ENCODE data around the gene FARS2.

DNA sequence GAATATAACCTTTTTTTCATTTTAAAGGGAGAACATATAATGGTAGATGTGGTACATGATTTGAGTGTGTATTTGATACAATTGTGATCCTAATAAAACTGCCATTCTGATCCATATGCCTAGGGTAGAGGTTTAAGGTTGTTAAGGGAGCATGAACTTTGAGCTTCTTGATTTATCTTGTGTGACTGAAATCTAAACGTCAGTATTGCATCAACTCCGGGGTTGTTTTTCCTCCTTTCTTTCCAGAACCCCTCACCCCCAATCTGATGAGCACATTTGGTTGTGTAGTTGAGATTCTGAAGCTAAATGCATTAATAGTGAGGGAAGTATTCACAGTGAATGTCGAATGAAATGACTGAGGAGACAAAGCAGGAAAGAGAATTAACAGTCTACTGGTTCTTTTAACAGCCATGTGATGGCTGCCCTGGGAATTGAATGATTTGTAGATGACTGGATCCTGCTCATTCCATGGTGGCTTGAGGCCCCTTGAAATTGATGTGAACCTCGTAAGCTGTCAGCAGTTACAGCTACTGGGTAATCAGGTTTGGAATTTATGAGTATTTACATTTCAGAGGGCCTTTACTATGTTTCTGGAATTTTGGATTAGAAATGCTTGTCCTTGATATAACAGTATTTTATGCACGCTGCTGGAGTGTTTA lies 44.8 kb downstream of the FARS2 start:
- TF ChIP-seq SP1 (CRISPR knock-in tag; IDR thresholded peaks at IDR 0.05) (no peak), KLF16 (IDR thresholded peaks at IDR 0.05) (no peak), SAP30 (IDR thresholded peaks at IDR 0.05; ENCODE audit: borderline replicate concordance, insufficient read depth, low read depth, low read length, poor library complexity, severe bottlenecking) (no peak), JUN (IDR thresholded peaks at IDR 0.05; ENCODE audit: borderline replicate concordance, low read depth, low read length) (no peak), JUN (CRISPR knock-in tag; IDR thresholded peaks at IDR 0.05; ENCODE audit: borderline replicate concordance) (no peak), GATA2 (CRISPR knock-in tag; IDR thresholded peaks at IDR 0.05) (no peak), ZBTB1 (CRISPR knock-in tag; IDR thresholded peaks at IDR 0.05; ENCODE audit: borderline replicate concordance, low read depth) (no peak), HMGN3 (IDR thresholded peaks at IDR 0.05; ENCODE audit: borderline replicate concordance, extremely low read depth, insufficient read length, low read depth, low read length) (no peak), CHD2 (IDR thresholded peaks at IDR 0.05; ENCODE audit: low read depth, low read length) (no peak), POLR2AphosphoS5 (IDR thresholded peaks at IDR 0.05; ENCODE audit: control insufficient read depth, insufficient read depth, low read depth, low read length) (no peak), POLR2A (conservative IDR thresholded peaks at IDR 0.05) (no peak)
- TF ChIP-seq, protein P1, sequence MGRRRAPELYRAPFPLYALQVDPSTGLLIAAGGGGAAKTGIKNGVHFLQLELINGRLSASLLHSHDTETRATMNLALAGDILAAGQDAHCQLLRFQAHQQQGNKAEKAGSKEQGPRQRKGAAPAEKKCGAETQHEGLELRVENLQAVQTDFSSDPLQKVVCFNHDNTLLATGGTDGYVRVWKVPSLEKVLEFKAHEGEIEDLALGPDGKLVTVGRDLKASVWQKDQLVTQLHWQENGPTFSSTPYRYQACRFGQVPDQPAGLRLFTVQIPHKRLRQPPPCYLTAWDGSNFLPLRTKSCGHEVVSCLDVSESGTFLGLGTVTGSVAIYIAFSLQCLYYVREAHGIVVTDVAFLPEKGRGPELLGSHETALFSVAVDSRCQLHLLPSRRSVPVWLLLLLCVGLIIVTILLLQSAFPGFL (CRISPR knock-in tag; IDR thresholded peaks at IDR 0.05): no peak
- TF ChIP-seq, protein P2, sequence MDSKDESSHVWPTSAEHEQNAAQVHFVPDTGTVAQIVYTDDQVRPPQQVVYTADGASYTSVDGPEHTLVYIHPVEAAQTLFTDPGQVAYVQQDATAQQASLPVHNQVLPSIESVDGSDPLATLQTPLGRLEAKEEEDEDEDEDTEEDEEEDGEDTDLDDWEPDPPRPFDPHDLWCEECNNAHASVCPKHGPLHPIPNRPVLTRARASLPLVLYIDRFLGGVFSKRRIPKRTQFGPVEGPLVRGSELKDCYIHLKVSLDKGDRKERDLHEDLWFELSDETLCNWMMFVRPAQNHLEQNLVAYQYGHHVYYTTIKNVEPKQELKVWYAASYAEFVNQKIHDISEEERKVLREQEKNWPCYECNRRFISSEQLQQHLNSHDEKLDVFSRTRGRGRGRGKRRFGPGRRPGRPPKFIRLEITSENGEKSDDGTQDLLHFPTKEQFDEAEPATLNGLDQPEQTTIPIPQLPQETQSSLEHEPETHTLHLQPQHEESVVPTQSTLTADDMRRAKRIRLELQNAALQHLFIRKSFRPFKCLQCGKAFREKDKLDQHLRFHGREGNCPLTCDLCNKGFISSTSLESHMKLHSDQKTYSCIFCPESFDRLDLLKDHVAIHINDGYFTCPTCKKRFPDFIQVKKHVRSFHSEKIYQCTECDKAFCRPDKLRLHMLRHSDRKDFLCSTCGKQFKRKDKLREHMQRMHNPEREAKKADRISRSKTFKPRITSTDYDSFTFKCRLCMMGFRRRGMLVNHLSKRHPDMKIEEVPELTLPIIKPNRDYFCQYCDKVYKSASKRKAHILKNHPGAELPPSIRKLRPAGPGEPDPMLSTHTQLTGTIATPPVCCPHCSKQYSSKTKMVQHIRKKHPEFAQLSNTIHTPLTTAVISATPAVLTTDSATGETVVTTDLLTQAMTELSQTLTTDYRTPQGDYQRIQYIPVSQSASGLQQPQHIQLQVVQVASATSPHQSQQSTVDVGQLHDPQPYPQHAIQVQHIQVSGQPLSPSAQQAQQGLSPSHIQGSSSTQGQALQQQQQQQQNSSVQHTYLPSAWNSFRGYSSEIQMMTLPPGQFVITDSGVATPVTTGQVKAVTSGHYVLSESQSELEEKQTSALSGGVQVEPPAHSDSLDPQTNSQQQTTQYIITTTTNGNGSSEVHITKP (IDR thresholded peaks at IDR 0.05; ENCODE audit: partially characterized antibody): no peak
- TF ChIP-seq, protein P3, sequence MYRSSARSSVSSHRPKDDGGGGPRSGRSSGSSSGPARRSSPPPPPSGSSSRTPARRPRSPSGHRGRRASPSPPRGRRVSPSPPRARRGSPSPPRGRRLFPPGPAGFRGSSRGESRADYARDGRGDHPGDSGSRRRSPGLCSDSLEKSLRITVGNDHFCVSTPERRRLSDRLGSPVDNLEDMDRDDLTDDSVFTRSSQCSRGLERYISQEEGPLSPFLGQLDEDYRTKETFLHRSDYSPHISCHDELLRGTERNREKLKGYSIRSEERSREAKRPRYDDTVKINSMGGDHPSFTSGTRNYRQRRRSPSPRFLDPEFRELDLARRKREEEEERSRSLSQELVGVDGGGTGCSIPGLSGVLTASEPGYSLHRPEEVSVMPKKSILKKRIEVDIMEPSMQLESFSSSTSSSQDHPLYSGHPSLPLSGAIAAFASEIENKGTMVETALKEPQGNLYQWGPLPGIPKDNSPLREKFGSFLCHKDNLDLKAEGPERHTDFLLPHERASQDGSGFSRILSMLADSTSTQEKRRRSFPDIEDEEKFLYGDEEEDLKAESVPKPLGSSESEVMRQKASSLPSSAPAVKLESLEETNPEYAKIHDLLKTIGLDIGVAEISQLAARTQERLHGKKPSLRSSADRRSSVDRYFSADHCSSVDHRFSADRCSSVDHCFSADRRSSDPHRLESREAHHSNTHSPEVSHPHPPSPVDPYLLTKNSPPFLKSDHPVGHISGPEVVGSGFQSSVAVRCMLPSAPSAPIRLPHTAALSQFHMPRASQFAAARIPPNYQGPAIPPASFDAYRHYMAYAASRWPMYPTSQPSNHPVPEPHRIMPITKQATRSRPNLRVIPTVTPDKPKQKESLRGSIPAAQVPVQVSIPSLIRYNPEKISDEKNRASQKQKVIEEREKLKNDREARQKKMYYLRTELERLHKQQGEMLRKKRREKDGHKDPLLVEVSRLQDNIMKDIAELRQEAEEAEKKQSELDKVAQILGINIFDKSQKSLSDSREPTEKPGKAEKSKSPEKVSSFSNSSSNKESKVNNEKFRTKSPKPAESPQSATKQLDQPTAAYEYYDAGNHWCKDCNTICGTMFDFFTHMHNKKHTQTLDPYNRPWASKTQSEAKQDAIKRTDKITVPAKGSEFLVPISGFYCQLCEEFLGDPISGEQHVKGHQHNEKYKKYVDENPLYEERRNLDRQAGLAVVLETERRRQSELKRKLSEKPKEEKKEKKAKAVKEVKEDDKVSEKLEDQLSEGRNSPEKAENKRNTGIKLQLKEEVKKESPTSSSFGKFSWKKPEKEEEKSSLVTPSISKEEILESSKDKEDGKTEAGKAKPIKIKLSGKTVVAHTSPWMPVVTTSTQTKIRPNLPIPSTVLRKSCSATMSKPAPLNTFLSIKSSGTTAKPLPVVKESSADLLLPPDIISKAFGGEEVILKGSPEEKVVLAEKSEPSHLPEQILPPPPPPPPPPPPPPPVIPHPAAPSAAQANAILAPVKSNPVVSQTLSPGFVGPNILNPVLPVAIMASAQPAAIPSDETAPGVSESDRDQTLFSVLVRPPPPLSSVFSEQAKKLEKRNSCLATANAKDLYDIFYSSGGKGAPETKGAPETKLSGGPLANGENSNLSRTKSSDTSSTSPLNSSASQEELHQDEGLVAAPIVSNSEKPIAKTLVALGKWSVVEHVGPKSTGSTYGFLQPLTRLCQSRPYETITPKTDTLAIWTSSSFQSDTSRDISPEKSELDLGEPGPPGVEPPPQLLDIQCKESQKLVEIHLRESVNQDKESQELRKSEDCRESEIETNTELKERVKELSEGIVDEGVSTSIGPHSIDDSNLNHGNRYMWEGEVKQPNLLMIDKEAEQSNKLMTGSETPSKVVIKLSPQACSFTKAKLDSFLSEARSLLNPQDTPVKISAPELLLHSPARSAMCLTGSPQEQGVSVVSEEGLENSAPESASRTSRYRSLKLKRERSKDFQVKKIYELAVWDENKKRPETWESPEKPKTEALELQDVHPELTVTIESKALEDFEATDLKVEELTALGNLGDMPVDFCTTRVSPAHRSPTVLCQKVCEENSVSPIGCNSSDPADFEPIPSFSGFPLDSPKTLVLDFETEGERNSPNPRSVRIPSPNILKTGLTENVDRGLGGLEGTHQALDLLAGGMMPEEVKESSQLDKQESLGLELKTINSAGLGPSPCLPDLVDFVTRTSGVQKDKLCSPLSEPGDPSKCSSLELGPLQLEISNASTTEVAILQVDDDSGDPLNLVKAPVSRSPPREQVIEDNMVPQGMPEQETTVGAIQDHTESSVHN (IDR thresholded peaks at IDR 0.05; ENCODE audit: borderline replicate concordance in 1 of 2, low read depth in 1 of 2): no peak
- TF ChIP-seq, protein P4, sequence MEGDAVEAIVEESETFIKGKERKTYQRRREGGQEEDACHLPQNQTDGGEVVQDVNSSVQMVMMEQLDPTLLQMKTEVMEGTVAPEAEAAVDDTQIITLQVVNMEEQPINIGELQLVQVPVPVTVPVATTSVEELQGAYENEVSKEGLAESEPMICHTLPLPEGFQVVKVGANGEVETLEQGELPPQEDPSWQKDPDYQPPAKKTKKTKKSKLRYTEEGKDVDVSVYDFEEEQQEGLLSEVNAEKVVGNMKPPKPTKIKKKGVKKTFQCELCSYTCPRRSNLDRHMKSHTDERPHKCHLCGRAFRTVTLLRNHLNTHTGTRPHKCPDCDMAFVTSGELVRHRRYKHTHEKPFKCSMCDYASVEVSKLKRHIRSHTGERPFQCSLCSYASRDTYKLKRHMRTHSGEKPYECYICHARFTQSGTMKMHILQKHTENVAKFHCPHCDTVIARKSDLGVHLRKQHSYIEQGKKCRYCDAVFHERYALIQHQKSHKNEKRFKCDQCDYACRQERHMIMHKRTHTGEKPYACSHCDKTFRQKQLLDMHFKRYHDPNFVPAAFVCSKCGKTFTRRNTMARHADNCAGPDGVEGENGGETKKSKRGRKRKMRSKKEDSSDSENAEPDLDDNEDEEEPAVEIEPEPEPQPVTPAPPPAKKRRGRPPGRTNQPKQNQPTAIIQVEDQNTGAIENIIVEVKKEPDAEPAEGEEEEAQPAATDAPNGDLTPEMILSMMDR (IDR thresholded peaks at IDR 0.05 in 2 of 3, conservative IDR thresholded peaks at IDR 0.05 in 1 of 3; ENCODE audit: insufficient read depth in 2 of 3, low read depth in 1 of 3, low read length in 3 of 3): no peak
